Calu3 (cell line): ENCODE results near the gene CEMIP. TPM values are rescaled to one million over a fixed set of nuclear protein-coding genes. Genes with fewer than 3 reads are reported as not detected.

Experiments
- BruUV-seq: library from RNA; stranded (reverse); fragments of 400-500 nt; replicated peaks from 2 replicates; lab custom pipeline; 2021; lab: Mats Ljungman, UMichigan
- CTCF ChIA-PET: fragments of 300-600 bp; sonication (Branson Sonifier 250); formaldehyde crosslinking; loops from one replicate; lab custom pipeline; 2022; ENCODE audit warnings: antibody characterized with exemption; lab: Charles Lee
- DNase-seq: peaks from one replicate; pipeline ENCODE4 v3.0.0; 2022
- H3K27ac Mint-ChIP-seq: one replicate; pipeline ENCODE4 v1.8.0; 2022; ENCODE audit warnings: mixed read lengths; ENCODE audit not compliant: unreplicated experiment
- H3K27me3 Mint-ChIP-seq: one replicate; pipeline ENCODE4 v1.8.0; 2022; ENCODE audit warnings: mixed read lengths; ENCODE audit not compliant: unreplicated experiment
- H3K36me3 Mint-ChIP-seq: one replicate; pipeline ENCODE4 v1.8.0; 2022; ENCODE audit warnings: mild to moderate bottlenecking, moderate library complexity, mixed read lengths; ENCODE audit not compliant: insufficient read depth, unreplicated experiment
- H3K4me1 Mint-ChIP-seq: one replicate; pipeline ENCODE4 v1.8.0; 2022; ENCODE audit warnings: mild to moderate bottlenecking, low read depth, mixed read lengths; ENCODE audit not compliant: unreplicated experiment
- H3K4me3 Mint-ChIP-seq: one replicate; pipeline ENCODE4 v1.8.0; 2022; ENCODE audit warnings: mild to moderate bottlenecking, low read depth, moderate library complexity, mixed read lengths; ENCODE audit not compliant: unreplicated experiment
- H3K9me3 Mint-ChIP-seq: one replicate; pipeline ENCODE4 v1.8.0; 2022; ENCODE audit warnings: low read depth, mixed read lengths; ENCODE audit not compliant: unreplicated experiment
- intact Hi-C: fragments of 100-400 bp; cut with micrococcal nuclease; formaldehyde crosslinking; loops from one replicate; pipeline ENCODE4 v1.10.0; 2022; ENCODE audit not compliant: unreplicated experiment
- total RNA-seq: library from RNA; stranded (reverse); gene quantifications from 2 replicates; pipeline ENCODE4 v1.2.3, GENCODE V29; 2022
- TF ChIP-seq, protein P1 (sequence below): fragments of 200-600 bp; IDR thresholded peaks from one replicate; pipeline ENCODE4 v1.8.0; 2022; ENCODE audit warnings: antibody characterized with exemption; ENCODE audit not compliant: unreplicated experiment

The CEMIP gene
- total RNA-seq, 1 experiment from 2014 or later: 1.8 TPM

DNA sequence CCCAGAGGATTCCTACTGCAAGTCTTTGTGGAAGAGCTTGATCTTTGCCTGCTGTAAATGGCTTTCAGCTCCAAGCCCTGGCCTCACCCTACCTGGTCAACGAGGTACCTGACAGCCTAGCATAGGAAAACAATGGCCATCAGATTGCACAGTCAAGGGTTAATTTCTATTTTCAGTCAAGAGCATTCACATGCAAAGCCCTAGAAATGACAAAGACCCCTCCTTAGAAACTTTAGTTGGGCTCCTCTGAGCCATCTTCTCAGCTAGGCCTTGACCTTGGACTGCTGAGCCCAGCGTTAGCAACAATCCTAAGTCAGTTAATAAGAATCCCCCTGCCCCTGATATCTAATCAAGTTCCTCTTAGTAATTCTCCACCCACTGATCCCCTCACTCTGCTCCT is 192.0 kb downstream of the CEMIP start:
- CTCF ChIA-PET: interaction anchor here (1.2 to 2.2 kb wide), 2 partner anchors 58 to 191 kb away, joined by 3 to 27 read pairs; partner anchors contain the start of gene CEMIP
- H3K4me1 Mint-ChIP-seq: peaks cover 23% of the 10 kb centered on the region
- no peak overlapping the region for H3K4me3 Mint-ChIP-seq
- BruUV-seq: no TSS peak
- TF ChIP-seq, protein P1, sequence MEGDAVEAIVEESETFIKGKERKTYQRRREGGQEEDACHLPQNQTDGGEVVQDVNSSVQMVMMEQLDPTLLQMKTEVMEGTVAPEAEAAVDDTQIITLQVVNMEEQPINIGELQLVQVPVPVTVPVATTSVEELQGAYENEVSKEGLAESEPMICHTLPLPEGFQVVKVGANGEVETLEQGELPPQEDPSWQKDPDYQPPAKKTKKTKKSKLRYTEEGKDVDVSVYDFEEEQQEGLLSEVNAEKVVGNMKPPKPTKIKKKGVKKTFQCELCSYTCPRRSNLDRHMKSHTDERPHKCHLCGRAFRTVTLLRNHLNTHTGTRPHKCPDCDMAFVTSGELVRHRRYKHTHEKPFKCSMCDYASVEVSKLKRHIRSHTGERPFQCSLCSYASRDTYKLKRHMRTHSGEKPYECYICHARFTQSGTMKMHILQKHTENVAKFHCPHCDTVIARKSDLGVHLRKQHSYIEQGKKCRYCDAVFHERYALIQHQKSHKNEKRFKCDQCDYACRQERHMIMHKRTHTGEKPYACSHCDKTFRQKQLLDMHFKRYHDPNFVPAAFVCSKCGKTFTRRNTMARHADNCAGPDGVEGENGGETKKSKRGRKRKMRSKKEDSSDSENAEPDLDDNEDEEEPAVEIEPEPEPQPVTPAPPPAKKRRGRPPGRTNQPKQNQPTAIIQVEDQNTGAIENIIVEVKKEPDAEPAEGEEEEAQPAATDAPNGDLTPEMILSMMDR: no peak
- H3K27me3 Mint-ChIP-seq: no peaks in the 10 kb centered on the region
- peaks cover 31% of the 10 kb centered on the region for H3K36me3 Mint-ChIP-seq
- peak overlapping the region; percentile 46 for H3K27ac Mint-ChIP-seq
- no peak for DNase-seq
- intact Hi-C loops: loop anchor here (5.0 kb wide), 3 partner anchors 114 to 174 kb away; no protein-coding TSS in a partner anchor
- no peaks in the 10 kb centered on the region for H3K9me3 Mint-ChIP-seq

DNA sequence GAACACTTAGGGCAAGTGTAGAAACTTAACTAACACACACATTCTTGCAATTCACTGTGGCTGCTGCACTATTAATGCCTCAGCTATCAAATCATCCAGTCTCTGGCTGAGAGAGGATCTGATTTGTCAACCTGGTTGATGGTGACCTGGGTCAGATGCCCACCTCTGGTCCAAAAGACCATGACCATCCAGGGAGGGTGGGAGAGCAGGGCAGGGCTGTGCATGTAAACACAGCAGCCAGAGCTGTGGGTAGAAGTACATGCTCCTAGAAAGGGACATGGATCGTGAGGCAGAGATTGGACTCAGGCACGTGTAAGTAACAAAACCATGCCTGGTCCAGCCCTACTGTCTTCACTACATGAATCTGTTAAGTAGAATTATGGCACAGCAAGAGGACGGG is 193.1 kb downstream of the CEMIP start:
- peaks cover 25% of the 10 kb centered on the region for H3K4me1 Mint-ChIP-seq
- H3K27me3 Mint-ChIP-seq: no peaks in the 10 kb centered on the region
- H3K27ac Mint-ChIP-seq: no peak overlapping the region
- peaks cover 26% of the 10 kb centered on the region for H3K36me3 Mint-ChIP-seq
- H3K9me3 Mint-ChIP-seq: no peaks in the 10 kb centered on the region
- no peak overlapping the region for H3K4me3 Mint-ChIP-seq
- no peak for DNase-seq
- intact Hi-C loops: loop anchor here (5.0 kb wide), 3 partner anchors 115 to 175 kb away; no protein-coding TSS in a partner anchor
- BruUV-seq: no TSS peak
- TF ChIP-seq, protein P1: no peak
- CTCF ChIA-PET: no interaction called here

DNA sequence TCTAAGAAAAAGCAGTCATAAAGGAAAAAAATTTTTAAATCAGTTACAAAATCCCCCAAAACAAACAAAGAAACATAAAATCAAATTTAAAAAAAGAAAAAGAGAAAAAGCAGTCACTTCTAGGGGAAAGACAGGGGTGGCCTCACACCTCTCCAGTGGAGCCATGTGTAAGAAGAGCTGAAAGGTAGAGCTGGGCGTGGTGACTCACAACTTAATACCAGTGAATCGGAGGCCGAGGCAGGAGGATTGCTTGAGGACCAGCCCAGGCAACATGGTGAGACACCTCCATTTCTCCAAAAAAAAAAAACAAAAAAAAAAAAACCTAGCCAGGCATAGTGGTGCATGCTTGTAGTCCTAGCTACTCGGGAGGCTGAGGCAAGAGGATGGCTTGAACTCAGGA is 195.7 kb downstream of the CEMIP start:
- no peak overlapping the region for H3K27ac Mint-ChIP-seq
- no peaks in the 10 kb centered on the region for H3K9me3 Mint-ChIP-seq
- intact Hi-C loops: loop anchor here (5.0 kb wide), 4 partner anchors 118 to 292 kb away; no protein-coding TSS in a partner anchor
- H3K4me3 Mint-ChIP-seq: no peak overlapping the region
- no TSS peak for BruUV-seq
- TF ChIP-seq, protein P1: no peak
- H3K36me3 Mint-ChIP-seq: peaks cover 34% of the 10 kb centered on the region
- H3K4me1 Mint-ChIP-seq: peaks cover 48% of the 10 kb centered on the region
- CTCF ChIA-PET: interaction anchor here (0.6 to 1.9 kb wide), 3 partner anchors 136 to 291 kb away, joined by 3 to 7 read pairs (median 5); no protein-coding TSS in a partner anchor
- DNase-seq: no peak
- H3K27me3 Mint-ChIP-seq: no peaks in the 10 kb centered on the region

DNA sequence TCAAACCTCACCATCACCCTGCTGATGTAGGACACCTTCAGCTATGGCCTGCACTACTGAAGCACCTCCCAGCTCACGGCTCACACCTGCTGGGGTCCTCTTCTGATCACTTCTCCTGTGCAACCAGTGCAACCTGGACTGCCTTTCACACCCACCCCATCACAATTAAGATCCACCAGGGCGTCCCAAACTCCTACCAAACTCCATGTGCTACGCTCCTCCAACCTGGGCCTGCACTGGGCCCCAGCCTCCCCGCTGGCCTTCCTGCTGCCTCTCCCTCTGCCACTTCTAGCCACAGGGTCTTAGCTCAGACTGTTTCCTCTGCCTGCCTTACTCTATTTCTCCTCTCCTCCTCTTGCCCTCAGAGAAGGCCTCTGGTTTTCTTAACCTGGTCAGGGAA is 197.7 kb downstream of the CEMIP start:
- Mint-ChIP-seq H3K27ac (no peak overlapping the region), H3K27me3 (no peaks in the 10 kb centered on the region), H3K4me3 (no peak overlapping the region), H3K36me3 (peaks cover 26% of the 10 kb centered on the region), H3K4me1 (peaks cover 32% of the 10 kb centered on the region), H3K9me3 (no peaks in the 10 kb centered on the region)
- intact Hi-C loops: loop anchor here (5.0 kb wide), 1 partner anchor 290 kb away; no protein-coding TSS in a partner anchor
- no TSS peak for BruUV-seq
- no peak for DNase-seq
- CTCF ChIA-PET: interaction anchor here (1.2 to 1.7 kb wide), 2 partner anchors 10 to 289 kb away, joined by 4 to 6 read pairs; no protein-coding TSS in a partner anchor
- TF ChIP-seq, protein P1: no peak
